ENCODE results near the gene OR8B2. TPM values are rescaled to one million over a fixed set of nuclear protein-coding genes. Genes with fewer than 3 reads are reported as not detected.
A peak's percentile ranks its signal among the peaks of the same experiment; 100 is the strongest.
"Not testable (repeated sequence)": the region's sequence is repeated elsewhere in the genome, so short reads cannot be mapped to it uniquely, and the experiment has no call there.

Gene OR8B2
- total and polyA plus RNA-seq, 2 donors (not counting 1 experiment from before 2014, with no cell fraction given), result not detected

- Histone ChIP-seq H3K79me2 (ENCODE audit: control insufficient read depth, insufficient read depth, low read length) (no peaks in the 10 kb centered on the region), H3K4me2 (ENCODE audit: extremely low read depth, insufficient read depth, low read length) (no peak overlapping the region), H4K20me1 (ENCODE audit: control insufficient read depth, extremely low read depth, insufficient read depth, low read length) (no peaks in the 10 kb centered on the region), H3K4me1 (ENCODE audit: control insufficient read depth, extremely low read depth, insufficient read depth, low read length) (no peaks in the 10 kb centered on the region), H3K36me3 (ENCODE audit: control insufficient read depth, insufficient read depth, low read length) (no peaks in the 10 kb centered on the region), H3K4me3 (replicated peaks in 1 of 4; ENCODE audit: control extremely low read depth in 1 of 4, insufficient read depth in 1 of 4, low read depth in 3 of 4, low read length in 4 of 4) (no peak overlapping the region), H3K9ac (ENCODE audit: insufficient read depth, low read length) (no peak overlapping the region), H3K27me3 (ENCODE audit: control insufficient read depth, insufficient read depth, low read length) (no peaks in the 10 kb centered on the region), H2AFZ (ENCODE audit: low read length) (no peak overlapping the region), H3K9me3 (ENCODE audit: control insufficient read depth, insufficient read depth, low read depth, low read length) (no peaks in the 10 kb centered on the region), H3K27ac (ENCODE audit: insufficient read depth, low read length) (no peak overlapping the region)
- peak in 1 of 2 donors; percentile 17 for DNase-seq (ENCODE audit: low read depth in 2 of 2)
- no peak for TF ChIP-seq EZH2 (IDR thresholded peaks at IDR 0.05; ENCODE audit: low read length, missing control alignments)
- TF ChIP-seq, protein P1, sequence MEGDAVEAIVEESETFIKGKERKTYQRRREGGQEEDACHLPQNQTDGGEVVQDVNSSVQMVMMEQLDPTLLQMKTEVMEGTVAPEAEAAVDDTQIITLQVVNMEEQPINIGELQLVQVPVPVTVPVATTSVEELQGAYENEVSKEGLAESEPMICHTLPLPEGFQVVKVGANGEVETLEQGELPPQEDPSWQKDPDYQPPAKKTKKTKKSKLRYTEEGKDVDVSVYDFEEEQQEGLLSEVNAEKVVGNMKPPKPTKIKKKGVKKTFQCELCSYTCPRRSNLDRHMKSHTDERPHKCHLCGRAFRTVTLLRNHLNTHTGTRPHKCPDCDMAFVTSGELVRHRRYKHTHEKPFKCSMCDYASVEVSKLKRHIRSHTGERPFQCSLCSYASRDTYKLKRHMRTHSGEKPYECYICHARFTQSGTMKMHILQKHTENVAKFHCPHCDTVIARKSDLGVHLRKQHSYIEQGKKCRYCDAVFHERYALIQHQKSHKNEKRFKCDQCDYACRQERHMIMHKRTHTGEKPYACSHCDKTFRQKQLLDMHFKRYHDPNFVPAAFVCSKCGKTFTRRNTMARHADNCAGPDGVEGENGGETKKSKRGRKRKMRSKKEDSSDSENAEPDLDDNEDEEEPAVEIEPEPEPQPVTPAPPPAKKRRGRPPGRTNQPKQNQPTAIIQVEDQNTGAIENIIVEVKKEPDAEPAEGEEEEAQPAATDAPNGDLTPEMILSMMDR (conservative IDR thresholded peaks at IDR 0.05 in 1 of 2, IDR thresholded peaks at IDR 0.05 in 1 of 2; ENCODE audit: low read depth in 1 of 2, low read length in 2 of 2), result no peak
Measured at GRCh38 chr11:124405581-124405980, 21.3 kb upstream of the OR8B2 start.

GRCh38 chr11:124403186-124403585 is 18.9 kb upstream of the OR8B2 start:
- not testable (repeated sequence) for H2AFZ ChIP-seq (ENCODE audit: low read length); H4K20me1 ChIP-seq (ENCODE audit: control insufficient read depth, extremely low read depth, insufficient read depth, low read length); H3K4me1 ChIP-seq (ENCODE audit: control insufficient read depth, extremely low read depth, insufficient read depth, low read length); H3K79me2 ChIP-seq (ENCODE audit: control insufficient read depth, insufficient read depth, low read length); H3K36me3 ChIP-seq (ENCODE audit: control insufficient read depth, insufficient read depth, low read length); H3K4me3 ChIP-seq (replicated peaks in 1 of 4; ENCODE audit: control extremely low read depth in 1 of 4, insufficient read depth in 1 of 4, low read depth in 3 of 4, low read length in 4 of 4); H3K9ac ChIP-seq (ENCODE audit: insufficient read depth, low read length); H3K9me3 ChIP-seq (ENCODE audit: control insufficient read depth, insufficient read depth, low read depth, low read length); H3K4me2 ChIP-seq (ENCODE audit: extremely low read depth, insufficient read depth, low read length); H3K27me3 ChIP-seq (ENCODE audit: control insufficient read depth, insufficient read depth, low read length); H3K27ac ChIP-seq (ENCODE audit: insufficient read depth, low read length); DNase-seq (ENCODE audit: low read depth in 2 of 2)

- peak; percentile 77 to 85 for DNase-seq (ENCODE audit: low read depth in 2 of 2)
- no peak overlapping the region for H3K9ac ChIP-seq (ENCODE audit: insufficient read depth, low read length)
- H3K4me3 ChIP-seq (replicated peaks in 1 of 4; ENCODE audit: control extremely low read depth in 1 of 4, insufficient read depth in 1 of 4, low read depth in 3 of 4, low read length in 4 of 4), result no peak overlapping the region
- H3K9me3 ChIP-seq (ENCODE audit: control insufficient read depth, insufficient read depth, low read depth, low read length), result no peaks in the 10 kb centered on the region
- H4K20me1 ChIP-seq (ENCODE audit: control insufficient read depth, extremely low read depth, insufficient read depth, low read length), result no peaks in the 10 kb centered on the region
- no peaks in the 10 kb centered on the region for H3K36me3 ChIP-seq (ENCODE audit: control insufficient read depth, insufficient read depth, low read length)
- no peak overlapping the region for H3K27ac ChIP-seq (ENCODE audit: insufficient read depth, low read length)
- no peaks in the 10 kb centered on the region for H3K27me3 ChIP-seq (ENCODE audit: control insufficient read depth, insufficient read depth, low read length)
- H2AFZ ChIP-seq (ENCODE audit: low read length), result no peak overlapping the region
- H3K79me2 ChIP-seq (ENCODE audit: control insufficient read depth, insufficient read depth, low read length), result no peaks in the 10 kb centered on the region
- H3K4me1 ChIP-seq (ENCODE audit: control insufficient read depth, extremely low read depth, insufficient read depth, low read length), result no peaks in the 10 kb centered on the region
- no peak for TF ChIP-seq EZH2 (IDR thresholded peaks at IDR 0.05; ENCODE audit: low read length, missing control alignments)
- TF ChIP-seq, protein P1 (conservative IDR thresholded peaks at IDR 0.05 in 1 of 2, IDR thresholded peaks at IDR 0.05 in 1 of 2; ENCODE audit: low read depth in 1 of 2, low read length in 2 of 2), result peak; percentile 70 to 86
- no peak overlapping the region for H3K4me2 ChIP-seq (ENCODE audit: extremely low read depth, insufficient read depth, low read length)
Measured at GRCh38 chr11:124402326-124402922, 18.1 kb upstream of the OR8B2 start.
